ENCODE results near the gene PPP2R2B.

PPP2R2B gene

DNA sequence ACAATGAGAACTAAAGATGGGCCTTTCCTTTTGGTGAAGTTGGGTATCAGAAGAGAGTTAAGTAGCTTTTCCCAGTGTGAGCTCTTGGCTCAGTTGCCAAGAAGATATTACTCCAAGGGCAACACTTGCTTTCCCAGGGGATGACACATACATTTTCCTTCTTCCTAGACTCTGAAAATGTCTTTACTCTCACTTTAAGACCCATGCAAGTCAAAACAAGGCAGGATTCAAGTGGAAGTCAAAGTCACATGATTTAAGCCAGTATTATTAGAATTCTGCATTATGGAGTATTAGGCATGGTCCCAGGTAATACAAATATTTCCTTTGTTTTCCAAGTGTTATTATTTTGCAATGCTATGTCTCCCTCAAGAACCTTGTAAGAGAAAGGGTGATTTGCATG is 175.1 kb downstream of the PPP2R2B start:
- TF ChIP-seq, protein P1, sequence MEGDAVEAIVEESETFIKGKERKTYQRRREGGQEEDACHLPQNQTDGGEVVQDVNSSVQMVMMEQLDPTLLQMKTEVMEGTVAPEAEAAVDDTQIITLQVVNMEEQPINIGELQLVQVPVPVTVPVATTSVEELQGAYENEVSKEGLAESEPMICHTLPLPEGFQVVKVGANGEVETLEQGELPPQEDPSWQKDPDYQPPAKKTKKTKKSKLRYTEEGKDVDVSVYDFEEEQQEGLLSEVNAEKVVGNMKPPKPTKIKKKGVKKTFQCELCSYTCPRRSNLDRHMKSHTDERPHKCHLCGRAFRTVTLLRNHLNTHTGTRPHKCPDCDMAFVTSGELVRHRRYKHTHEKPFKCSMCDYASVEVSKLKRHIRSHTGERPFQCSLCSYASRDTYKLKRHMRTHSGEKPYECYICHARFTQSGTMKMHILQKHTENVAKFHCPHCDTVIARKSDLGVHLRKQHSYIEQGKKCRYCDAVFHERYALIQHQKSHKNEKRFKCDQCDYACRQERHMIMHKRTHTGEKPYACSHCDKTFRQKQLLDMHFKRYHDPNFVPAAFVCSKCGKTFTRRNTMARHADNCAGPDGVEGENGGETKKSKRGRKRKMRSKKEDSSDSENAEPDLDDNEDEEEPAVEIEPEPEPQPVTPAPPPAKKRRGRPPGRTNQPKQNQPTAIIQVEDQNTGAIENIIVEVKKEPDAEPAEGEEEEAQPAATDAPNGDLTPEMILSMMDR (conservative IDR thresholded peaks at IDR 0.05): no peak
- H3K27ac ChIP-seq: no peak overlapping the region

DNA sequence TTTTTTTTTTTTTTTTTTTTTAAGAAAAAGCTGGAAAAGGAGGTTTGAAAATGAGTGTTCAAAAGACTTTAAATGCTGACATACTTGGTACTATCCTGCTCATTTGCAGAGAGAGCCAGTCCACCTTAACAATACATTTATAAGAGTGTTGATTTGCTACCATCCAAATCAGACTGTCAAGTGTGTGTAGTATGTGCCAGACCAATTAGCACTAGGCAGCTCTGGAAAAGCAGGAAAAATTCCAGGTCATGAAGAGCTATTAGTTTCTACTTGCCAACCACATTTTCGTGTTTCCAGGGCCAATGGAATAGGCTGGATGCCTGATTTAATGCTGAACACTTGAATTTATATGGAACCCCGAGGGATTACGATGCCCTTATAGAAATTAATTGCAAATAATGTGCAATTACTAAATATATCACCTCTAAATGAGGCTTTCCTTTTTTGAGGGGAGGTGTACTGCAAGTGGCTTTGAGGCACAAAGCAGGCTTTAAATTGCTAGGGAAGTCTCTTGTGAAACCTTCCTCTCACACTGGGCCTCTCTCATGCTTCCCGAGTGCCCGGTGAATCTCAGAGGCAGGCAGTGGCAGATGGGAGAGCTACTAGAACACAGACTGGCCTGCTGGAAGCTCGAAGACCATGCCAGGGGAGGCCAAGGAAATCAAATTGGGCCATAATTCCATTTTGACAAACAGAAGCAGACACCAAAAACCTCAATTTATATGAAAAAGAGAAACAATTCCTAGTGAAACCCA is 178.7 kb downstream of the PPP2R2B start:
- no peak overlapping the region for H3K27ac ChIP-seq
- TF ChIP-seq, protein P1 (conservative IDR thresholded peaks at IDR 0.05): no peak

DNA sequence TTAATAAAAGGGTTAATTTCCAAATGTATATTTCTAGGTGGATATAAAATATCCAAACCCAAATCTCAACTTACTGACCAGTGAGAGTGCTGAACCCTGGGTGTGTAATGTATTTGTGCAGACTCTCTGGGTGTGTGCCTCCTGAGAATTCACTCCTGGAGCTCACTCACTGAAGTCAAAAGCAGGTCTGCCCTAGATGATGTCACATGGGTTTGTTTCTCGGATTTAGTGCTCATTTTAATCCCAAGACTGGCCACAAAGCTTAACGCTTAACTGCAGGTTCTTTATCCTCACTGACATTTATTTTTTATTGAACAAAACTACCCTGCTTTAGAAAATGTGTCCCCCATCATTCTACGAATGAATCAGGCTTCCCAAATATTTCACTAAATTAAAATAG is 179.4 kb downstream of the PPP2R2B start:
- H3K27ac ChIP-seq: no peak overlapping the region
- TF ChIP-seq, protein P1 (conservative IDR thresholded peaks at IDR 0.05): no peak

DNA sequence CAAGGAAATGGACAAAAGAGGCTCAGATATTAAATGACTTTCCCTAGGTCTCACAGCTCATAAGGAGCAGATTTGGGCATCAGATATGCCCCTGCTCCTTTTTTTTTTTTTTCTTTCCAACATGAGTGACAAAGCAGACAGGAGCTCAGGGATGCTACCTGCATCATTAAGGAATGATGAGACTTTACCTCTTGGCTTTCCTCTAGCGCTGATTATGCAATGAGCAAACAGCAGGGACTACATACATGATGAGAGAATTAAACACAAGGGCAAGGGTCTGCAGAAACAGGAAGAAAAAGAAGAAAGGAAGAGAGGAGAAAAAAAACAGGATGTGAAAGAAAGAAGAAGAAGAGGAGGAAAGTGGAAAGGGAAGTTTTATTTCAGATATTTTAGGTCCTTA is 179.9 kb downstream of the PPP2R2B start:
- TF ChIP-seq, protein P1 (conservative IDR thresholded peaks at IDR 0.05): no peak

DNA sequence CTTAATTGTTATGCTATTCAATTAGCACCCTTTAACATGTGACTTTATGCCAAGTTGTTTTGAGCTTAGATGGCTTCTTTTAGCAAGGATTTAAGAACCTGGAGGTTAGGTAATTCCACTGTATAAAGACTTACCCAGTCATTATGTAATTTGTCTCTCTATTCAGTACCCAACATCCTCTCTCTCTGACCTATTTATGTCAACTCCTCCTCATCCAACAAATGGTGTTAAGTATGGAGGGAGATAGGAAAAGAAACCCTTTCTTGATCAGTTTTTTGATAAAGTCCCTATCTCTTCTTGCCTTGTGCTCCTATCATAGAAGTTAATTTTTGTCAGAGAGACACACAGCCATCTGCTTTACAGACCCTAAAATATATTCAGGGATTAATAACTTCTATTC is 181.3 kb downstream of the PPP2R2B start:
- TF ChIP-seq, protein P1 (conservative IDR thresholded peaks at IDR 0.05): no peak
- no peak overlapping the region for H3K27ac ChIP-seq

More for the DNA sequence above, 179.9 kb downstream of the PPP2R2B start:
- H3K27ac ChIP-seq: no peak overlapping the region

DNA sequence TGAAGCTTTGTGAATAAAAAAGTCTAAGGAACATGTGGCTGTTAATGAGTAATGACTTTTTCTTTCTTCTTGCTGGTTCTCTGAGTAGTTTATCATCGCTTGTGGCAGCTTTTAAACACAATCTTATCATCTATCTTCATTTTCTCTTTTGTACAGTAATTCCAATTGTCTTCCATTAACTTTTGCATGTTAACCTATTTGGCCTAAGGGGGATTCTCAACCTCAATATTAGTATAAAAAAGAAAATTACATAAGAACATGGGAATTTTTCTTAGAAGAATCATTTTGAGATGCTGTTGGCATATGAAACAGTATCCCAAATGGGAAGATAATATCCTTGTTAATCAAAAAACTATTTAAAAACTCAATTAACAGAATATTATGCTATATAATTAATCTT is 182.9 kb downstream of the PPP2R2B start:
- TF ChIP-seq, protein P1 (conservative IDR thresholded peaks at IDR 0.05): no peak
- H3K27ac ChIP-seq: no peak overlapping the region

DNA sequence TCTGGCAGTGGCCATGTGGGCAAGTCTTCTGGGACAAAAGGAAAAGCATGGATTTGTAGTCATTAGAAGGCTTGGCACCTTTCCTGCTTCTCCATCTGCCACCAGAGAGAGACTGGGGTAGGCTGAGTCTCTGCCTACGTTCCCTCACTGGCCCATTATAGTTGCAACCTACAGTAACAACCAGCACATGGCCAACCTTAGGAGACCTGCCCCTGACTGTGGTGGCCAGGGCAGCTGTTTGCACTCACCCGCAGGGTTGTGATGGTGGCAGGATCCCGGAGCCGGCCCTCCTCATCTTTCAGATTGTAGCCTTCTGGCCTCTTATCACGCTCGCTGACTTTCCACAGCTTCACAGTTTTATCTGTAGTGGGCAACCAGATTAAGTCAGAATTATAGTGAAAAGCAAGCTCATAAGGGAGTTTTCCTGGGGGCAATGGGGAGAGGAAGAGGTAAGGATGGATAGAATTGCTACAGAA is 187.6 kb downstream of the PPP2R2B start:
- TF ChIP-seq, protein P1 (conservative IDR thresholded peaks at IDR 0.05): no peak
- no peak overlapping the region for H3K27ac ChIP-seq

All from VCaP (cell line).